ENCODE results near the gene DNAH7. TPM values are rescaled to one million over a fixed set of nuclear protein-coding genes. Genes with fewer than 3 reads are reported as not detected.
A peak's percentile ranks its signal among the peaks of the same experiment; 100 is the strongest.

DNAH7 gene
- total RNA-seq, result 1 to 10 TPM in 1 of 7 donors, under 1 TPM in 6; 0.24 to 1.9 (median 0.33) TPM
- polyA plus RNA-seq, result under 1 TPM; 0.06 to 0.56 (median 0.11) TPM
- long read RNA-seq, donor 1, result 0 reads
- long read RNA-seq, donor 2, result 0 reads

- intact Hi-C loops (cut with DNase I; ENCODE audit: low total_unique reads), result loop anchor here (10.0 kb wide), 1 partner anchor 404 kb away; no protein-coding TSS in a partner anchor
- WGBS, 5 donors, result 5 to 24% (median 6%) methylated on average over 17 to 53 of the region's 53 CpGs
- TF ChIP-seq CTCF (IDR thresholded peaks at IDR 0.05 in 8 of 11, conservative IDR thresholded peaks at IDR 0.05 in 3 of 11), result peak; percentile 58 to 91 (median 81)
- peak; percentile 69 to 79 (median 69) for TF ChIP-seq POLR2AphosphoS5 (IDR thresholded peaks at IDR 0.05)
- no peak for TF ChIP-seq POLR2A (IDR thresholded peaks at IDR 0.05)
- no peaks in the 10 kb centered on the region for H3K27me3 ChIP-seq (replicated peaks in 1 of 7)
- peak; percentile 97 for DNase-seq
- no peaks in the 10 kb centered on the region for H3K36me3 ChIP-seq
- peak within 1 kb of the TSS in 7 of 8 donors; percentile 15 to 84 (median 72) for H3K27ac ChIP-seq
- H3K4me3 ChIP-seq, result peak within 1 kb of the TSS; percentile 53 to 93 (median 85)
- no peaks in the 10 kb centered on the region for H3K9me3 ChIP-seq
- H3K4me1 ChIP-seq, result peaks cover 6 to 27% (median 19%) of the 10 kb centered on the region in 6 donors
Measured at GRCh38 chr2:196068271-196069209, at the start of gene DNAH7. Gene DNAH7 (minus strand): TSS chr2:196068837. CDS start chr2:196068711, 126 bp downstream.

- Histone ChIP-seq H3K4me3 (no peak overlapping the region), H3K27me3 (replicated peaks in 1 of 7) (no peaks in the 10 kb centered on the region), H3K36me3 (no peaks in the 10 kb centered on the region), H3K27ac (no peak overlapping the region), H3K9me3 (peaks cover 0 to 3% (median 0%) of the 10 kb centered on the region in 8 donors), H3K4me1 (peaks cover 0 to 10% (median 0%) of the 10 kb centered on the region in 6 donors)
- intact Hi-C loops (cut with DNase I; ENCODE audit: low total_unique reads), result no loop called here
- WGBS, 5 donors, result 93 to 98% (median 95%) methylated on average over 4 of the region's 4 CpGs
- DNase-seq, result no peak
- no peak for TF ChIP-seq CTCF (IDR thresholded peaks at IDR 0.05 in 8 of 11, conservative IDR thresholded peaks at IDR 0.05 in 3 of 11)
- TF ChIP-seq POLR2A (IDR thresholded peaks at IDR 0.05), result no peak
- no peak for TF ChIP-seq POLR2AphosphoS5 (IDR thresholded peaks at IDR 0.05)
Measured at GRCh38 chr2:196117214-196117705, 48.6 kb upstream of the DNAH7 start.

GRCh38 chr2:196113061-196113974 lies 44.7 kb upstream of the DNAH7 start:
- 54 to 62% (median 56%) methylated on average over 7 of the region's 7 CpGs for WGBS, 5 donors
- intact Hi-C loops (cut with DNase I; ENCODE audit: low total_unique reads), result no loop called here
- no peak overlapping the region for H3K4me3 ChIP-seq
- no peak overlapping the region for H3K27ac ChIP-seq
- no peaks in the 10 kb centered on the region for H3K9me3 ChIP-seq
- no peaks in the 10 kb centered on the region for H3K27me3 ChIP-seq (replicated peaks in 1 of 7)
- H3K36me3 ChIP-seq, result no peaks in the 10 kb centered on the region
- DNase-seq, result no peak
- H3K4me1 ChIP-seq, result peaks cover 0 to 10% (median 0%) of the 10 kb centered on the region in 6 donors
- TF ChIP-seq POLR2A (IDR thresholded peaks at IDR 0.05), result no peak
- TF ChIP-seq POLR2AphosphoS5 (IDR thresholded peaks at IDR 0.05), result no peak
- TF ChIP-seq CTCF (IDR thresholded peaks at IDR 0.05 in 8 of 11, conservative IDR thresholded peaks at IDR 0.05 in 3 of 11), result no peak

Measured in spleen (tissue), 13 donors.